Measurements from ENCODE around the gene ATAD1.

DNA sequence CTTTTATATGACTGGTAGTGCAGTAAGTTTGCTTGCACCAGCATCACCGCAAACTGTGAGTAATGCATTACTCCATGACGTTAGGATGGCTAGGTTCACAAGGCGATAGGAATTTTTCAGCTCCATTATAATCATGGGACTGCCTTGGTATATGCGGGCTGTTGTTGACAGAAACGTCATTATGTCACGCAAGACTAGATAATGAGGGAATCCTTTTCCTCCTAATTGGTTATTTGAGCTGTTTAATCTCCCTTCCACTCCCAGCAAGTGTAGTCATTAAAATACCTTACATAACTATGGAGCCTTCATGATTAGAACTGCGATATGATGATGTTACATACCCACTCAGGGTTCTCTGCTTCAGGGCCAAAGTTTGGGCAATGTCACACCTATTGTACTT, 28.0 kb upstream of the ATAD1 start:
- TF ChIP-seq EZH2 (IDR thresholded peaks at IDR 0.05) (no peak), FOXP2 (optimal IDR thresholded peaks at IDR 0.05; ENCODE audit: control extremely low read depth, extremely low read length, insufficient read depth) (no peak), POLR2AphosphoS5 (IDR thresholded peaks at IDR 0.05; ENCODE audit: borderline replicate concordance, low read depth, low read length) (no peak)

All from SK-N-MC (cell line).